ENCODE measurements around the gene TROAP.
"Not testable (repeated sequence)": the region's sequence is repeated elsewhere in the genome, so short reads cannot be mapped to it uniquely, and the experiment has no call there.

Gene TROAP

DNA sequence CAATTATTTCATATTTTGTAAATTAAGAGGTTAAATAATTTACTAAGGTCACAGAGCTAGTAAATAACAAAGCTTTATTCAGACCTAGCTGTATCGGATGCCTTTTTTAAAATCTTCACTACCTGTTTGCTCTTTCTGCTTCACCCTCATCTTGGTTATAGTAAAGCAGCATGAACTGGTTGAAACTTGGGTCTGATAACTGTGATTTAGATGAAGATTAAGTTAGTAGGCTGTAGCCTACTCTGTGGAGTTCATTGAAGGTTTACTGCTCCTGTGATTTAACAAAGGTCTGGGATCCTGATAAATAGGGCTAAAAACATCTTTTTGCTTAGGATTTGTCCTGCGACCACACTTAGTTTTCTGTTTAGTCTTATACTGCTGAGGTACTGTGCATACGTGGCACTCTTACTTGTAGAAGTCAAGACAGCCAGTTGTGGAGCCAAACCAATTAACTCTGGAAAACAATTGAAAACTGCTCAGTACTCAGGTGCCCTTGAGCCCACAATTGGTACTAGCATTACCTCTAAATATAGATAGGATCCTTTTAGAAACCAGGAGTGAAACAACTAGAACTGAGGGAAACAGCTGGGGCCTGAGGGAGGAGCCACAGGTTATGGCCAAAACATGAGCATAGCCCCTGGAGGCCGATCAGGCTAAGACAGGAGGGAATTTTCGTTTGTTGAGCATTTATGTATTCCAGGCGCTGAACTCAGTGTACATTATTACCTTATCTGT lies 46.5 kb downstream of the TROAP start:
- no peak for DNase-seq

DNA sequence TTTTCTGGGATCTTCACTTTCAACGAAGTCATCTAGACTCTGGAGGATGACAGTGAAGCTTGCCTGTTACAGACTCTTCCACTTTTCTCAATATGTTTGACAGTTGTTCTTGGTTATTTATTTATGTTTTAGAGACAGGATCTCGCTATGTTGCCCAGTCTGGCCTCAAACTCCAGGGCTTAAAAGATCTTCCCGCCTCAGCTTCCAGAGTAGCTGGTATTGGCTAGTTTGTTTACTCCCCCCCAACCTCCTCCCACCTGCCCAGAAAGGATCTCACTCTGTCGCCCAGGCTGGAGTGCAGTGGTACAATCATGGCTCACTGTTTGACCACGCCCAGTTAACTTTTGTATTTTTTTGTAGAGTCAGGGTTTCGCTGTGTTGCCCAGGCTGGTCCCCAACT lies 47.5 kb downstream of the TROAP start:
- DNase-seq: no peak

- DNase-seq: no peak
Observed at GRCh38 chr12:49375406-49375805, 52.4 kb downstream of the TROAP start.

GRCh38 chr12:49377386-49377785 lies 54.3 kb downstream of the TROAP start:
- no peak for DNase-seq

DNA sequence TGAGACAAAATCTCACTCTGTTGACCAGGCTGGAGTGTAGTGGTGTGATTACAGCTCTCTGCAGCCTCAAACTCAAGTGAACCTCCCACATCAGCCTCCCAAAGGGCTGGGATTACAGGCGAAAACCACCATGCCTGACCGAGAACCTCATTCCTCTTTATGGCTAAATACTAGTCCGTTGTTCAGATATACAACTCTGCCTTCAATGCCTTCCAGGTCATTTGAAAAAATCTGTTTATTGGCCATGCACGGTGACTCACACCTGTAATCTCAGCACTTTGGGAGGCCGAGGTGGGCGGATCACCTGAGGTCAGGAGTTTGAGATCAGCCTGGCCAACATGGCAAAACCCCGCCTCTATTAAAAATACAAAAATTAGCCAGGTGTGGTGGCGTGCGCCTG lies 57.1 kb downstream of the TROAP start:
- not testable (repeated sequence) for DNase-seq

Measured in NCI-H1930 (cell line).